Cerebellar cortex (tissue), 1 donor: ENCODE results near the gene SYNGR2.

Source experiments
- DNase-seq: peaks from one replicate; pipeline ENCODE4 v3.0.0-alpha.2; 2015; ENCODE audit warnings: low spot score

SYNGR2 gene

DNA sequence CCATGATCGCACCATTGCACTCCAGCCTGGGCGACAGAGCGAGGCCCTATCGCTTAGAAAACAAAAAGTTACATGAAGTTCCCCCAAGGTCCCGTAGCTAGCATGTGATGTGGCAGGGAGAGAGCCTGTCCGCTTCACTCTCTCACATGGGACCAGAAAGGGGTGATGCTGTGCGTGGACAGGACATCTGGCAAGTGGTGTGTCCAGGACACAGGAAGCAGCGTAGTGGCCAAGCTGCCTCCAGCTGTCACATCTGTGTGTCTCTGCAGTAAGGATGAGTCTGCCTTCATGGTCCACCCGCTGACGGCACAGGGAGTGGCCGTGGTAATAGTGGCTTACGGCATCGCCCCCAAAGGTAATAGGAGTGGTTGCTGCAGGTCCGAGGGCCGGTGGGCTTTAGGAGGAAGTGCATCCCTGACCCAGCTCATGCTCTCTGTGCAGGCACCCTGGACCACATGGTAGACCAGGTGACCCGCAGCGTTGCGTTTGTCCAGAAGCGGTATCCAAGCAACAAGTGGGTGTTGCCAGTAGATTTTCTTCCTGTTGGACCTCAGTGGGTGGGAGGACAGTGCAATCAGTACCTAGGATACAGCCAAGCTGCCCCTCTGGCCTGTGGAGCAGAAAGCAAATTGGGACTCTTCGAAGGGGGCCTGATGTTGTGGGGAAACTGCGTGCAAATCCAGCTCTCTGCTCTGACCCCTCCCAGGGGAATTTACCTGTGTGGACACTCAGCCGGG lies 36.2 kb downstream of the SYNGR2 start:
- no peak for DNase-seq

DNA sequence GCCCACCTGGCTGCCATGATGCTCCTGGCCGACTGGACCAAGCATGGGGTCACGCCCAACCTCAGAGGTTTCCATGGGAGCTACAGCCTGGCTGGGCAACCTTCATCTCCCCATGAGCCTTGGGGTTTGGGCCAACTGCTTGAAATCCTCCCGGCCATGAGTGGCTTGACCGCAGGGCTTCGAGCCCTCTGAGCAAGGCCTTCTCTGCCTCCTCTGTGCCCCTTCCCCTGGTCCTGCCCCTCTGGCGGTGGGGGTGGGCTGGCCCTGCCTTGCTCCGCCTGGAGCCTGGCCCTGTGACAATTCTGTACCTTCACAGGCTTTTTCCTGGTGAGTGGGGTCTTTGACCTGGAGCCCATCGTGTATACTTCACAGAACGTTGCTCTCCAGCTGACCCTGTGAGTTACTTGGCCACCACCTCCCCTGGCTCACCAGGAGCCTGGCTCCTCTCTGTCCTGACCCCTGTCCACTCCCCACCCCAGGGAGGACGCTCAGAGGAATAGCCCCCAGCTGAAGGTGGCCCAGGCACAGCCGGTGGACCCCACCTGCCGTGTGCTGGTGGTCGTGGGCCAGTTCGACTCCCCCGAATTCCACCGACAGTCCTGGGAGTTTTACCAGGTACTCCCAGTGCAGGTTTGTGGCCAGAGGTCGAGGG lies 36.9 kb downstream of the SYNGR2 start:
- DNase-seq, result no peak

DNA sequence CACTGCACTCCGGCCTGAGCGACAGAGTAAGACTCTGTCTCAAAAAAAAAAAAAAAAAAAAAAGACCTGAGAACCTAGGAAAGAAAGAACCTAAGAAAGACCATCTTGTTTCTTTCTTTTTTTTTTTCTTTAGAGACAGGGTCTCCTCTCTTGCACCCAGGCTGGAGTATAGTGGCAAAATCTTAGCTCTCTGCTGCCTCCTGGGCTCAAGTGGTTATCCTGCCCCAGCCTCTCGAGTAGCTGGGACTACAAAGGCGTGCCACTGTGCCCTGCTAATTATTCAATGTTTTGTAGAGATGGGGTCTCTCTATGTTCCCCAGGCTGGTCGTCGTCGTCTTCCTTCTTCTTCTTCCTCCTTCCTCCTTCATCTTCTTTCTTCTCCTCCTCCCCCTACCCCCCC lies 37.9 kb downstream of the SYNGR2 start:
- DNase-seq, result no peak

DNA sequence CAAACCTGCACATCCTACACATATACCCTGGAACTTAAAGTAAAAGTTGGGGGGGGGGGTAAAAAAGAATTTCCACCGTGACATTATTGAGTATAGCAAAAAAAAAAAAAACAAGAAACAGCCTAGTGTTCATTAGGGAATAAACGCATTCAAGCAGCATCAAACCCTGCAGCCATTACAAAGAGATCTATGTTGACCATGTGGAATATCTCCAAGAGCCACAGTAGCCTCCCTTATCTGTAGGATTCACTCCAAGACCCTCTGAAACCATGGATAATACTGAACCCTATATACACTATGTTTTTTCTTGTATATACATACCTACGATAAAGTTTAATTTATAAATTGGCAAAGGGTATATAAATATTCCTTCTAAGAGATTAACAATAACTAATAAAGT lies 40.1 kb downstream of the SYNGR2 start:
- no peak for DNase-seq

DNA sequence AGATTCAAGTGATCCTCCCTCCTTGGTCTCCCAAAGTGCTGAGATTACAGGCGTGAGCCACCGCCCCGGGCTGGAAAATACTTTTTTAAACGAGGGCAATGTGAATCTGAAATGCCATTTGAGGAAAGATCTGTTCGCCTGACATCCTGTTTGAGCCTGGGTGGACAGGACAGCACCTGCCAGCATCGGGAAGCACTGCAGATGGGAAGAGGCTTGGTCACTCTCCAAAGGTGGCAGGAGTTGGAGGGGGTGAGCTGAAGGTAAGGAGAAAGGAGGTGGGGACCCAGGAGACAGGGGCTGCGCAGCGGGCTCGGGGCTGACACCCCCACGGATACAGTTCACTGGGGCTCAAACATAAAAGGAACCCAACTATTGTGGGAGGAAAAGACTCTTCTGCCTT lies 41.7 kb downstream of the SYNGR2 start:
- peak; percentile 76 for DNase-seq

DNA sequence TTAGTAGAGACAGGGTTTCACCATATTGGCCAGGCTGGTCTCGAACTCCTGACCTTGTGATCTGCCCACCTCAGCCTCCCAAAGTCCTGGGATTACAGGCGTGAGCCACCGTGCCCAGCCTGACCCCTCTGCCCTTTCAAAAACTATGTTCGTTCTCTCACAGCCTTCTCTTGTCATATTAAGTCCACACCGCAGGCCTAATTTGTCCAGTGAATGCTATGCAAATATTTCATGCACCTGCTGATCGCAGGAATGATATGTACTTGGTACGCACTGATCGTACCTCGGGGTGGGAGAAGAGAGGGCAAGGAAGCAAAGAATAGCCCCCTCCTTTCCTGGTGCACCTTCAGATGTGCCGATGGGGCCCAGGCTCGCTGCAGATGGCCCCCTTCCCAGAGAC lies 42.7 kb downstream of the SYNGR2 start:
- no peak for DNase-seq

DNA sequence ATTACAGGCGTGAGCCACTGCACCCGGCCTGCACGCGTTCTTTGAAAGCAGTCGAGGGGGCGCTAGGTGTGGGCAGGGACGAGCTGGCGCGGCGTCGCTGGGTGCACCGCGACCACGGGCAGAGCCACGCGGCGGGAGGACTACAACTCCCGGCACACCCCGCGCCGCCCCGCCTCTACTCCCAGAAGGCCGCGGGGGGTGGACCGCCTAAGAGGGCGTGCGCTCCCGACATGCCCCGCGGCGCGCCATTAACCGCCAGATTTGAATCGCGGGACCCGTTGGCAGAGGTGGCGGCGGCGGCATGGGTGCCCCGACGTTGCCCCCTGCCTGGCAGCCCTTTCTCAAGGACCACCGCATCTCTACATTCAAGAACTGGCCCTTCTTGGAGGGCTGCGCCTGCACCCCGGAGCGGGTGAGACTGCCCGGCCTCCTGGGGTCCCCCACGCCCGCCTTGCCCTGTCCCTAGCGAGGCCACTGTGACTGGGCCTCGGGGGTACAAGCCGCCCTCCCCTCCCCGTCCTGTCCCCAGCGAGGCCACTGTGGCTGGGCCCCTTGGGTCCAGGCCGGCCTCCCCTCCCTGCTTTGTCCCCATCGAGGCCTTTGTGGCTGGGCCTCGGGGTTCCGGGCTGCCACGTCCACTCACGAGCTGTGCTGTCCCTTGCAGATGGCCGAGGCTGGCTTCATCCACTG lies 45.8 kb downstream of the SYNGR2 start, which contains the start of gene BIRC5:
Gene BIRC5, plus strand, starts transcription at position 238 of the 690 bp plus-strand sequence. Its CDS starts 64 bp downstream, at position 302.
- DNase-seq, result peak; percentile 85

DNA sequence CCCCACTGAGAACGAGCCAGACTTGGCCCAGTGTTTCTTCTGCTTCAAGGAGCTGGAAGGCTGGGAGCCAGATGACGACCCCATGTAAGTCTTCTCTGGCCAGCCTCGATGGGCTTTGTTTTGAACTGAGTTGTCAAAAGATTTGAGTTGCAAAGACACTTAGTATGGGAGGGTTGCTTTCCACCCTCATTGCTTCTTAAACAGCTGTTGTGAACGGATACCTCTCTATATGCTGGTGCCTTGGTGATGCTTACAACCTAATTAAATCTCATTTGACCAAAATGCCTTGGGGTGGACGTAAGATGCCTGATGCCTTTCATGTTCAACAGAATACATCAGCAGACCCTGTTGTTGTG lies 46.3 kb downstream of the SYNGR2 start:
- DNase-seq, result no peak

DNA sequence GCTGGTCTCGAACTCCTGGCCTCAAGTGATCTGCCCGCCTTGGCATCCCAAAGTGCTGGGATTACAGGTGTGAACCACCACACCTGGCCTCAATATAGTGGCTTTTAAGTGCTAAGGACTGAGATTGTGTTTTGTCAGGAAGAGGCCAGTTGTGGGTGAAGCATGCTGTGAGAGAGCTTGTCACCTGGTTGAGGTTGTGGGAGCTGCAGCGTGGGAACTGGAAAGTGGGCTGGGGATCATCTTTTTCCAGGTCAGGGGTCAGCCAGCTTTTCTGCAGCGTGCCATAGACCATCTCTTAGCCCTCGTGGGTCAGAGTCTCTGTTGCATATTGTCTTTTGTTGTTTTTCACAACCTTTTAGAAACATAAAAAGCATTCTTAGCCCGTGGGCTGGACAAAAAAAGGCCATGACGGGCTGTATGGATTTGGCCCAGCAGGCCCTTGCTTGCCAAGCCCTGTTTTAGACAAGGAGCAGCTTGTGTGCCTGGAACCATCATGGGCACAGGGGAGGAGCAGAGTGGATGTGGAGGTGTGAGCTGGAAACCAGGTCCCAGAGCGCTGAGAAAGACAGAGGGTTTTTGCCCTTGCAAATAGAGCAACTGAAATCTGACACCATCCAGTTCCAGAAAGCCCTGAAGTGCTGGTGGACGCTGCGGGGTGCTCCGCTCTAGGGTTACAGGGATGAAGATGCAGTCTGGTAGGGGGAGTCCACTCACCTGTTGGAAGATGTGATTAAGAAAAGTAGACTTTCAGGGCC lies 51.2 kb downstream of the SYNGR2 start:
- no peak for DNase-seq
